Measurements from ENCODE around the gene RNU7-1.

Gene RNU7-1

DNA sequence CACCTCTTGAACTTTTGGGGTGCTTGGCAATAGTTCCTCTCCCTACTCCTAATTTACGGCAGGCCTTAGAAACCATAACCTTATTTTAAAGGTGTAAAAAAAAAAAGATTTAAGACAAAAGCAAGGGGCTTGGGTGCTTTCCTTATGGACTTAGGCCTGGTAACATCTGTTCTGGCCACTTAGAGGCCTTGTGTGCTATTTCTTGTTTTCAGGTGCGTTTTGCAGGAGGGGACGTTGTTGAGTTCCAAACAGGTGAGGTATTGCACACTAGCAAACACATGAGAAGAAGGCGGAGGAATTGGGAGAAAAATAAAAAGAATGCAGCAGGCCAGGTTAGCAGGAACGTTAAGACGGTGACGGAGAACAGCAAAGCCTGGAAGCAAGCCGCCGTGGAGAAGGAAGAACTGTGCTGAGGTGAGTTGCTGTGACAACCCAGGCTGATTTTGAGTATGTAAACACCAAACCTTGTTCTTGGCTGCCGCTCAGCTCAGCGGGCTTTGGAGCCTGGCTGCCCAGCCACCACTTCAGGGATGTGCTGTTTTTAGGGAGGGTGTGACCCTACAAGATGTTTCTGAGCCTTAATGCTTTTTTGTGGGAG, 44.4 kb downstream of the RNU7-1 start:
- in situ Hi-C loops (cut with MboI; ENCODE audit: low sequenced_read_pairs), result no loop called here
